T-helper 17 cell (primary cell): Measurements from ENCODE around the gene ANKRD60. TPM values are rescaled to one million over a fixed set of nuclear protein-coding genes. Genes with fewer than 3 reads are reported as not detected.
A peak's percentile ranks its signal among the peaks of the same experiment; 100 is the strongest.

Experiments
- ATAC-seq: fragments of 150-1000 bp; cut with Tn5 transposase; 2 replicates; pipeline ENCODE4 v1.10.0; 2021; ENCODE audit warnings: mild to moderate bottlenecking, moderate library complexity
- DNase-seq, 3 donors: peaks; one replicate each; pipeline versions ENCODE4 v3.0.0 to v3.0.0-alpha.2; 2020 to 2021
- H3K9me3 ChIP-seq: one replicate; pipeline ENCODE4 v1.7.0; 2013; ENCODE audit warnings: low read length, mild to moderate bottlenecking; ENCODE audit not compliant: control insufficient read depth, poor library complexity, severe bottlenecking
- H3K27ac Mint-ChIP-seq: one replicate; pipeline ENCODE4 v1.8.0; 2022; ENCODE audit warnings: mild to moderate bottlenecking, moderate library complexity, mixed read lengths
- H3K27me3 Mint-ChIP-seq: one replicate; pipeline ENCODE4 v1.8.0; 2022; ENCODE audit warnings: mixed read lengths
- H3K36me3 Mint-ChIP-seq: one replicate; pipeline ENCODE4 v1.8.0; 2022; ENCODE audit warnings: low read depth, mixed read lengths
- H3K4me1 Mint-ChIP-seq: one replicate; pipeline ENCODE4 v1.8.0; 2022; ENCODE audit warnings: mild to moderate bottlenecking, mixed read lengths
- H3K4me3 Mint-ChIP-seq: one replicate; pipeline ENCODE4 v1.8.0; 2022; ENCODE audit warnings: mild to moderate bottlenecking, moderate library complexity, mixed read lengths
- total RNA-seq, 4 donors: library from RNA in 2 of 4; stranded (reverse) in 2 of 4; gene quantifications; one replicate each; pipeline ENCODE4 v1.2.3 and lab custom pipeline; 2022 to 2026

The ANKRD60 gene
- total RNA-seq, 2 donors from 2014 or later, result not detected

DNA sequence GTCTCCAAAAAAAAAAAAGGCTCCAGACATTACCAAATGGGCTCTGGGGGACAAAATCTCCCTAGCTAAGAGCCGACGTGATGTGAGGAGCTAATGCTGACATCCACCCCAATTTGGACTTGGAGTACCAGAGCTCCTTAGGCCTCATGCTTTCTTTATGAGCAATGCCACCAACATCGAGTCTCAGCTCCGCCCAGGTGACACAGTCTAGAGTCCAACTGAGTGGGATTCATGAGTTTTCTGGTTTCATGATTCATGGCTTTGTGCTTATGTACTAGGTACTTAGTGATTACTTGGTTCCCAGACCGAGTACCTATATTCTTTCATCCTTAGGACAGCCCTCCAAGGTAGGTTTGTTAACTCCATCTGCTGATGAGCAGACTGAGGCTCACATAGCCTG lies 4.4 kb downstream of the ANKRD60 start:
- no peak for ATAC-seq
- peaks cover 94% of the 10 kb centered on the region for H3K27me3 Mint-ChIP-seq
- peaks cover 17% of the 10 kb centered on the region for H3K36me3 Mint-ChIP-seq
- no peak overlapping the region for H3K4me3 Mint-ChIP-seq
- no peak for DNase-seq
- H3K9me3 ChIP-seq, result no peaks in the 10 kb centered on the region
- no peak overlapping the region for H3K27ac Mint-ChIP-seq
- H3K4me1 Mint-ChIP-seq, result peaks cover 5% of the 10 kb centered on the region

DNA sequence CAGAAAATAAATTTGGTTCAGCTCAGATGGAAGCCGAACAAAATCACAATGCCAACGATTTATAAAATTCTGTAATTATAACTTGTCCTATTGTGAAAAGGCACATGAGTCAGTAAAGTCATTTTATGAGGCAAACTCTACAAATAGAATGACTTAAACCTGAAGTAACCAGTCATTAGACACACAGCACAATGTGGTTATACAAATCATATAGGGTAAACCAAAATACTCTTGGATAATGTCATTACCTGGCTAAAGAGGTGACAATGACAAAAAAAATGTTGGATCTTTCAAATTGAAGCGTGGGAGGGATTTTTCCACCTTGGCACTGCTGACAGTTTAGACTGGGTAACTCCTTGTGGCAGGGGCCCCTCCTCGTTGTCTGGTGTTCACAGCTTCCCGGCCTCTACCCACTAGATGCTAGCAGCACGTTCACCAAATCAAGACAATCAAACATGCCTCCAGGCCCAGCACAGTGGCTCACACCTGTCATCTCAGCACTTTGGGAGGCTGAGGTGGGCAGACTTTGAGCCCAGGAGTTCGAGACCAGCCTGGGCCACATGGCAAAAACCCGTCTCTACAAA lies 5.0 kb downstream of the ANKRD60 start:
- peaks cover 20% of the 10 kb centered on the region for H3K36me3 Mint-ChIP-seq
- ATAC-seq (no peak), DNase-seq (no peak)
- no peaks in the 10 kb centered on the region for H3K9me3 ChIP-seq
- peaks cover 92% of the 10 kb centered on the region for H3K27me3 Mint-ChIP-seq
- no peaks in the 10 kb centered on the region for H3K4me1 Mint-ChIP-seq
- no peak overlapping the region for H3K27ac Mint-ChIP-seq
- no peak overlapping the region for H3K4me3 Mint-ChIP-seq

GRCh38 chr20:58222446-58222845 lies 6.0 kb downstream of the ANKRD60 start:
- H3K4me1 Mint-ChIP-seq, result no peaks in the 10 kb centered on the region
- no peak overlapping the region for H3K27ac Mint-ChIP-seq
- no peaks in the 10 kb centered on the region for H3K9me3 ChIP-seq
- H3K36me3 Mint-ChIP-seq, result peaks cover 18% of the 10 kb centered on the region
- no peak overlapping the region for H3K4me3 Mint-ChIP-seq
- DNase-seq (no peak), ATAC-seq (no peak)
- peaks cover 94% of the 10 kb centered on the region for H3K27me3 Mint-ChIP-seq

- Mint-ChIP-seq H3K4me1 (no peaks in the 10 kb centered on the region), H3K4me3 (no peak overlapping the region), H3K27ac (no peak overlapping the region), H3K27me3 (peaks cover 87% of the 10 kb centered on the region), H3K36me3 (peaks cover 6% of the 10 kb centered on the region)
- no peaks in the 10 kb centered on the region for H3K9me3 ChIP-seq
- ATAC-seq (no peak), DNase-seq (no peak)
Measured at GRCh38 chr20:58219342-58219700, 9.1 kb downstream of the ANKRD60 start.

GRCh38 chr20:58218665-58219341 lies 9.7 kb downstream of the ANKRD60 start:
- ATAC-seq (no peak), DNase-seq (no peak)
- Mint-ChIP-seq H3K4me1 (no peaks in the 10 kb centered on the region), H3K36me3 (peaks cover 6% of the 10 kb centered on the region), H3K27me3 (peaks cover 88% of the 10 kb centered on the region), H3K27ac (no peak overlapping the region), H3K4me3 (no peak overlapping the region)
- H3K9me3 ChIP-seq, result no peaks in the 10 kb centered on the region

GRCh38 chr20:58216334-58216733 lies 12.1 kb downstream of the ANKRD60 start:
- ATAC-seq (no peak), DNase-seq (no peak)
- no peaks in the 10 kb centered on the region for H3K9me3 ChIP-seq
- no peak overlapping the region for H3K27ac Mint-ChIP-seq
- peaks cover 4% of the 10 kb centered on the region for H3K36me3 Mint-ChIP-seq
- H3K4me1 Mint-ChIP-seq, result no peaks in the 10 kb centered on the region
- no peak overlapping the region for H3K4me3 Mint-ChIP-seq
- H3K27me3 Mint-ChIP-seq, result peaks cover 70% of the 10 kb centered on the region

- Mint-ChIP-seq H3K27me3 (peaks cover 69% of the 10 kb centered on the region), H3K4me3 (no peak overlapping the region), H3K27ac (no peak overlapping the region), H3K36me3 (peaks cover 3% of the 10 kb centered on the region), H3K4me1 (no peaks in the 10 kb centered on the region)
- no peaks in the 10 kb centered on the region for H3K9me3 ChIP-seq
- no peak for DNase-seq
- ATAC-seq, result no peak
Measured at GRCh38 chr20:58215116-58215515, 13.3 kb downstream of the ANKRD60 start.

DNA sequence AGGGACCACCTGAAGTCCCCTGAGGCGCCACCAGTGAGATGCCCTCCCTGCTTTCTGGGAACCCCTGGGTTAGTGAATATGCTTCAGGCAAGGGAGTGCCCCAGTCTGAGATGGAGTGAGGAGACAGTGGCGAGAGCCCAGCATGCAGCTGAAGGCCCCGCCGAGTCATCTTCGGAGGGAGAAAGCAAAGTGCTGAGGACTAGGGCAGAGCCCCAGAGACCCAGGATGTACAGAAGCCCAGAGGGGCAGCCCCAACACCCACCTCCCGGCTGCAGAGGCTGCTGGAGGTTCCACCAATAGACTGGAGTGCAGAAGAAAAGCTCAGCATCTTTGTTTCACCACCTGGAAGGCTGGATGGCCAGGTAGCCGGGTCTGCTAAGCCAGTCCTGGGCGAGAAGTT lies 14.1 kb downstream of the ANKRD60 start:
- no peaks in the 10 kb centered on the region for H3K9me3 ChIP-seq
- ATAC-seq (no peak), DNase-seq (no peak)
- Mint-ChIP-seq H3K4me3 (no peak overlapping the region), H3K4me1 (peaks cover 5% of the 10 kb centered on the region), H3K36me3 (peaks cover 3% of the 10 kb centered on the region), H3K27ac (no peak overlapping the region), H3K27me3 (peaks cover 65% of the 10 kb centered on the region)

- no peaks in the 10 kb centered on the region for H3K9me3 ChIP-seq
- H3K36me3 Mint-ChIP-seq, result no peaks in the 10 kb centered on the region
- H3K27ac Mint-ChIP-seq, result peak overlapping the region; percentile 24
- H3K27me3 Mint-ChIP-seq, result peaks cover 62% of the 10 kb centered on the region
- DNase-seq, result no peak
- no peak for ATAC-seq
- no peak overlapping the region for H3K4me3 Mint-ChIP-seq
- H3K4me1 Mint-ChIP-seq, result peaks cover 5% of the 10 kb centered on the region
Measured at GRCh38 chr20:58213716-58214115, 14.7 kb downstream of the ANKRD60 start.

DNA sequence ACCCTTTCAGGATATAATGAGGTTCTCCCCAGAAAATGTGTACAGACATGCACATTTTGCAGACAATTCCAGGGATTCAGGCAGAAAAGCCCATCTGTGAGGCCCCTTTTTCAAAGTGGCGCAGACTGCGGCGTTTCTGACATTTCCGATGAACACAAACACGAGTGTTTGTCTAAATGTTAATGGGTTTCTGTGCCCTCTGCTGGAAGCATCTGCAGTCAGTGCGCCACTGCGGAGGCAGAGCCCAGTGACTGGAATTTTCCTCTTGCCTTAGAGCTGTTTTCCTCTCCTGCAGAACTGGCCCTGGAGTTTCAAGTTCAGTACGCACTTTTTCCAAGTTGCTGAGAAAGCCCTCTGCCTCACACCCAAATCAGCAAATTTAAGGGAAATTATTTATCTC lies 15.3 kb downstream of the ANKRD60 start:
- H3K36me3 Mint-ChIP-seq, result no peaks in the 10 kb centered on the region

DNA sequence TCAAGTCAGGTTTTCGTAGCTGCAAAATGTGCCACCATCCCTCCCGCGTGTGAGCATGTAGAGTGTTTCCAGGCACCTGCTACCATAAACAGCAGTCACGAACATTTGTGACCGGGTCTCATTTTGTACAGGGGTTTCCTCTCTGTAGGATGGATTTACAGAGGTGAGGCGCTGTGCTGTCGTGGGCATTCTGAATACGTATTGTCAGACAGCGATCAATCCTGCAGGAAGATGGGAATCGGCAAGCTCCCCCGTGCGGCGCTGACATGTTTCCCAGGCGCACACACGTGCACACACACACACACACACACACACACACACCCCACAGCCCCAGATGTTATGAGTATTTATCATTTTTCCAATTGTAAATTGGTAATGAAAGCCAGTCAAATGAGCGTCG lies 15.8 kb downstream of the ANKRD60 start:
- H3K27ac Mint-ChIP-seq, result no peak overlapping the region

More for the DNA sequence above, 15.3 kb downstream of the ANKRD60 start:
- ATAC-seq, result no peak
- Mint-ChIP-seq H3K27me3 (peaks cover 56% of the 10 kb centered on the region), H3K4me3 (no peak overlapping the region), H3K27ac (no peak overlapping the region), H3K4me1 (peaks cover 5% of the 10 kb centered on the region)
- DNase-seq, result no peak
- H3K9me3 ChIP-seq, result no peaks in the 10 kb centered on the region

GRCh38 chr20:58210398-58210747 lies 18.1 kb downstream of the ANKRD60 start:
- no peaks in the 10 kb centered on the region for H3K36me3 Mint-ChIP-seq
- peaks cover 31% of the 10 kb centered on the region for H3K27me3 Mint-ChIP-seq
- no peak overlapping the region for H3K4me3 Mint-ChIP-seq
- peaks cover 7% of the 10 kb centered on the region for H3K4me1 Mint-ChIP-seq
- H3K27ac Mint-ChIP-seq, result peak overlapping the region; percentile 80
- H3K9me3 ChIP-seq, result no peaks in the 10 kb centered on the region
- no peak for DNase-seq
- ATAC-seq, result no peak

More for the DNA sequence above, 15.8 kb downstream of the ANKRD60 start:
- no peaks in the 10 kb centered on the region for H3K9me3 ChIP-seq
- H3K27me3 Mint-ChIP-seq, result peaks cover 52% of the 10 kb centered on the region
- H3K4me3 Mint-ChIP-seq, result no peak overlapping the region
- ATAC-seq (no peak), DNase-seq (no peak)
- peaks cover 5% of the 10 kb centered on the region for H3K4me1 Mint-ChIP-seq
- H3K36me3 Mint-ChIP-seq, result no peaks in the 10 kb centered on the region

GRCh38 chr20:58209652-58210397 lies 18.6 kb downstream of the ANKRD60 start:
- DNase-seq (peak; percentile 77 to 87 (median 87)), ATAC-seq (peak; percentile 94)
- H3K27ac Mint-ChIP-seq, result peak overlapping the region; percentile 80
- peak overlapping the region; percentile 56 for H3K4me3 Mint-ChIP-seq
- peaks cover 27% of the 10 kb centered on the region for H3K27me3 Mint-ChIP-seq
- no peaks in the 10 kb centered on the region for H3K36me3 Mint-ChIP-seq
- H3K9me3 ChIP-seq, result no peaks in the 10 kb centered on the region
- peaks cover 7% of the 10 kb centered on the region for H3K4me1 Mint-ChIP-seq
